SJSA1 (cell line): ENCODE data around the gene MAML3. TPM values are rescaled to one million over a fixed set of nuclear protein-coding genes. Genes with fewer than 3 reads are reported as not detected.

Experiments used
- DNase-seq, 2 experiments: peaks; one replicate each; pipeline ENCODE4 v3.0.0-alpha.2; 2015 to 2020; ENCODE audit warnings: low spot score in 2 of 2, low read depth in 1 of 2
- H3K27ac ChIP-seq: fragments of 250-450 bp; sonication (Bioruptor Pico); 2 replicates; pipeline ENCODE4 v1.5.1; 2020; ENCODE audit warnings: mild to moderate bottlenecking, moderate library complexity
- H3K27me3 ChIP-seq: fragments of 250-450 bp; sonication (Bioruptor Pico); replicated peaks from 2 replicates; pipeline ENCODE4 v1.5.1; 2020; ENCODE audit warnings: mild to moderate bottlenecking, moderate library complexity
- H3K36me3 ChIP-seq: fragments of 250-450 bp; sonication (Bioruptor Pico); 2 replicates; pipeline ENCODE4 v1.5.1; 2020; ENCODE audit warnings: mild to moderate bottlenecking
- H3K4me1 ChIP-seq: fragments of 250-450 bp; sonication (Bioruptor Pico); replicated peaks from 2 replicates; pipeline ENCODE4 v1.6.1; 2021; ENCODE audit warnings: mild to moderate bottlenecking
- H3K4me3 ChIP-seq: fragments of 250-450 bp; sonication (Bioruptor Pico); 2 replicates; pipeline ENCODE4 v1.5.1; 2020; ENCODE audit warnings: mild to moderate bottlenecking
- H3K9me3 ChIP-seq: fragments of 250-450 bp; sonication (Bioruptor Pico); replicated peaks from 2 replicates; pipeline ENCODE4 v1.5.1; 2020; ENCODE audit warnings: mild to moderate bottlenecking
- total RNA-seq: library from RNA; depleted of rRNA; stranded (reverse); fragments of >200 nt; shearing (Covaris generic); gene quantifications from 2 replicates; pipeline ENCODE4 v1.2.3, GENCODE V29; 2014

MAML3 gene
- total RNA-seq, 1 experiment from 2014 or later = 1.8 TPM

GRCh38 chr4:140150886-140151698, 2.9 kb downstream of the MAML3 start:
- DNase-seq = peak; percentile 92 to 96
- Histone ChIP-seq H3K9me3 (no peaks in the 10 kb centered on the region), H3K4me1 (no peaks in the 10 kb centered on the region), H3K4me3 (peak overlapping the region; percentile 63), H3K27ac (peak overlapping the region; percentile 91), H3K36me3 (no peaks in the 10 kb centered on the region), H3K27me3 (no peaks in the 10 kb centered on the region)

DNA sequence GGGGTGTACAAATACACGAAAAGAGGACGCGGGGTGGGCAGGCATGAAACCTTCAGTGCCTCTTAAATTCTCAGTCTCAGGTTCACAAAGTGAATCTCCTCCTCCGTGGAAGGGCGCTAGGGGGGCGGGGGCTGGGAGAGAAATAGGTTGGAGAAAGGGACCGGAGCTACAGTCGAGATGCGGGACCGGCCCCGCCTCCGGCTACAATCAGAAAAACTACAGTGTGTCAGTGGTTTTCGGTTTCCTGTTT, 3.4 kb downstream of the MAML3 start:
- Histone ChIP-seq H3K27ac (peak overlapping the region; percentile 91), H3K36me3 (no peaks in the 10 kb centered on the region), H3K4me3 (peak overlapping the region; percentile 63), H3K9me3 (no peaks in the 10 kb centered on the region), H3K27me3 (no peaks in the 10 kb centered on the region), H3K4me1 (no peaks in the 10 kb centered on the region)
- DNase-seq = peak in 1 of 2 experiments; percentile 81

DNA sequence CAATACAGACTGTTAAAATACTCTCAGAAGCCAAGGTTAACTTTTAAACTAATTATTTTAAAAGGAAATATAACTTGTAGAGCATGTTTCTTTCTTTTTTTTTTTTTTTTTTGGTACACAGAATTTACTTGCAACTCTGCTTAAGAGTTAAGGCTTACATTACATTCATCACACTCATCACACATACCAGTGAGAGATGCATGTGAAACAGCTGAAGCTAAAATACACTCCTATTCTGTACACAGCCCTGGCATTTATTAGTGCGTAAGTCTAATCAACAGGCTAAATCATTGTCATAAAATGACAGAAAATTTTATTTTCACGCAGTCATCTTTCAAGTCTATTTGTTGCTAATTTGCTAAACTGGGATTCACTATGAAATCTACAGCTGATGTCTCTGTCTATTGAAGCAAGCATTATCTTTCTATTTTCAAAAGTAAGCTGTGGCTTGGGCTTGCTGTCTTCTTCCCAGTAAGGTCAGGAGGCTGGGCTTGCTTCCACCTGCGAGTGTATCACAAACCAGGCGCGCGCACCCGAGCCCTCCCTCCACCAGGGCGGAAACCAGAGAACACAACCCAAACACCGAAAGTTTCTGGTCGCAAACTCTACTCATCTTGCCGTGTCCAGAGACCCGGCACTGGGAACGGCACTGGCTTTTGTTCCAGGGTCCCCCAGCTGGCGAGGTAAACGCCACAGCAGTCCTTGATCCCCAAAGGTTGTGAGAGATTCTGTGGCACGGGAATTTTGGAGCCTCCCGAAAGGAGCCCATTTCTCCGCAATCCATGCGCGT, 3.9 kb downstream of the MAML3 start:
- H3K27ac ChIP-seq = peak overlapping the region; percentile 91
- no peaks in the 10 kb centered on the region for H3K4me1 ChIP-seq
- H3K27me3 ChIP-seq = no peaks in the 10 kb centered on the region
- DNase-seq = peak in 1 of 2 experiments; percentile 57
- H3K9me3 ChIP-seq = no peaks in the 10 kb centered on the region
- H3K4me3 ChIP-seq = peak overlapping the region; percentile 63
- H3K36me3 ChIP-seq = no peaks in the 10 kb centered on the region

DNA sequence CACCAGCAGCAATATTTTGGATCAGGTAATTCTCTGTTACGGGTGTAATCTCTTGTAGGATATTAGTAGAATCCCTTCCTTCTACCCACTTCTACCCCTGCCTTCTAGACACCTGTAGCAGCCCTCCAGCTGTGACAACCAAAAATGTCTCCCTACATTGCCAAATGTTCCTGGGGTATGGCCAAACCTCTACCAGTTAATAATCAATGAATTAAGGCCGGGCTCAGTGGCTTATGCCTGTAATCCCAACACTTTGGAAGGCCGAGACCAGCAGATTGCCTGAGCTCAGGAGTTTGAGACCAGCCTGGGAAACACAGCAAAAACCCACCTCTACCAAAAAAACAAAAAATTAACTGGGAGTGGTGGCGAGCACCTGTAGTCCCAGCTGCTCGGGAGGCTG, 9.9 kb downstream of the MAML3 start:
- Histone ChIP-seq H3K27ac (no peak overlapping the region), H3K27me3 (no peaks in the 10 kb centered on the region), H3K9me3 (no peaks in the 10 kb centered on the region), H3K4me1 (no peaks in the 10 kb centered on the region), H3K36me3 (no peaks in the 10 kb centered on the region), H3K4me3 (no peak overlapping the region)
- DNase-seq = no peak

GRCh38 chr4:140141210-140141835, 12.7 kb downstream of the MAML3 start:
- Histone ChIP-seq H3K4me3 (no peak overlapping the region), H3K27me3 (no peaks in the 10 kb centered on the region), H3K9me3 (no peaks in the 10 kb centered on the region), H3K36me3 (no peaks in the 10 kb centered on the region), H3K27ac (no peak overlapping the region), H3K4me1 (peaks cover 23% of the 10 kb centered on the region)
- no peak for DNase-seq

- Histone ChIP-seq H3K36me3 (no peaks in the 10 kb centered on the region), H3K4me3 (no peak overlapping the region), H3K9me3 (no peaks in the 10 kb centered on the region), H3K27me3 (no peaks in the 10 kb centered on the region), H3K4me1 (peaks cover 30% of the 10 kb centered on the region), H3K27ac (no peak overlapping the region)
- DNase-seq = no peak
These were observed 13.4 kb downstream of the MAML3 start for GRCh38 chr4:140140566-140140965.

DNA sequence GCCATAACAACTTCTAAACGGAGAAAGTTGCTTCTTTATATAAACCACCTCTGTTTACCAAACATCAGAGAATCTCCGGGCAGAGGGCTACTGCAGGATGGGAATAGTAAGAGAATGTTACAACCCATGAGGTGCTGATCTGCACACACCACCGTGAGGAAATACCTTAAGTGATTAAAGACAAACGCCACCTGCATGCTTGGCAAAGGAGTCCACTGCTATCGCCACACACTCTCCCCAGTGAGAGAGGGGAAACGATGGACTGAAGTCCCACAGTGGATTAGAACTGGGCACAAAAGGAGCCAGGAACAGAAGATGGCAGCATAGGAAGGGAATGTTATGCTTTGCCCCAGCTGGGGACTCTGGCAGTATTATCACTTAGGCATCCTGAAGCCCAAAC, 15.6 kb downstream of the MAML3 start:
- Histone ChIP-seq H3K4me3 (no peak overlapping the region), H3K4me1 (peaks cover 50% of the 10 kb centered on the region), H3K27me3 (no peaks in the 10 kb centered on the region), H3K27ac (peak overlapping the region; percentile 0; the same call in 1 of the 2 replicates), H3K9me3 (no peaks in the 10 kb centered on the region), H3K36me3 (no peaks in the 10 kb centered on the region)
- no peak for DNase-seq

DNA sequence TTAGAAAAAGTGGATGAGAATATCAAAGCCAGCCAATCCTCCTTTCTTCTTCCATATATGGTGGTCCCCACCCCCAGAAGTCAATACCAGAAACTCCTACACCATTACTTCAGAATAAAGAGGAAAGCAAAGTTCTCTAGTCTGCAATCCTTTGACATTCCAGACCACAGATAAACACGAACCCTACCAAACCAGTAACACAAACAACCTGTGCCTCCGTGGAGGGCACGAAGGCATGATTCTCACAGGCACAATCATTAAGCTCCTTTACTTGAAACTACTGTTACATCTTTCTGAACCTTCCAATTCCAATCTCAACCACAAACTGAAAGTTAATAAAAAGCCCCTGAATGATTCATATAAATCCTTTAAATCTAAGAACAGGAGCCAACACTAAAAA, 16.3 kb downstream of the MAML3 start:
- Histone ChIP-seq H3K36me3 (no peaks in the 10 kb centered on the region), H3K9me3 (no peaks in the 10 kb centered on the region), H3K27ac (peak overlapping the region; percentile 0; the same call in 1 of the 2 replicates), H3K4me1 (peaks cover 54% of the 10 kb centered on the region), H3K4me3 (no peak overlapping the region), H3K27me3 (no peaks in the 10 kb centered on the region)
- peak in 1 of 2 experiments; percentile 65 for DNase-seq

- DNase-seq = peak in 1 of 2 experiments; percentile 29
- no peak overlapping the region for H3K4me3 ChIP-seq
- H3K27me3 ChIP-seq = no peaks in the 10 kb centered on the region
- no peaks in the 10 kb centered on the region for H3K9me3 ChIP-seq
- no peaks in the 10 kb centered on the region for H3K36me3 ChIP-seq
- H3K27ac ChIP-seq = no peak overlapping the region
- peaks cover 54% of the 10 kb centered on the region for H3K4me1 ChIP-seq
These were observed 17.5 kb downstream of the MAML3 start for GRCh38 chr4:140136509-140136908.

DNA sequence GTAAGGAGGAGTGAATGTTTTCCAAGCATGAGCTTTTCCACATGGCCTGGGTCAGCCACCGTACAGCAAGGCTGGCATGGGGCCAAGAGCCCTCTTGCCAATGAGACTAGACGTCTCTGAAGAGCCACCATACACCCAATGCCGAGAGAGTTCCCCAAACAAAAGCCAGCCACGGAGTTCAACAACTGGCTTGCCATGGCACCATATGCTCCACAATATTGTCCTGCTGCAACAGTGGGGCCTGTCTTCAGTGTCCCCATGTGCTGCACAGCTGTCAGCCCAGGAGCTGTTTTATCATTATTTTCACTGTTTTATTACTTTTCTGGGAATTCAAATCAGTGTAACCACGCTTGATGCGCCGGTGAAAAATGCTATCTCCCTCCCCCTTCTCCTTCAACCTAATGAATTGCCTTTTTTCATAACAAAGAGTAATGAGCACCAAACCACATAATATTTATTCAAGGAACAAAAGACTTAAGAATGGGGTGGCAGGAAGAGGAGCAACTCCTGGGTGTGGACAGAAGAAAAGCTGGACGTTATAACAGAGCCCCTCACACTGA, 18.4 kb downstream of the MAML3 start:
- H3K27ac ChIP-seq = no peak overlapping the region
- peak in 1 of 2 experiments; percentile 45 for DNase-seq
- H3K36me3 ChIP-seq = no peaks in the 10 kb centered on the region

DNA sequence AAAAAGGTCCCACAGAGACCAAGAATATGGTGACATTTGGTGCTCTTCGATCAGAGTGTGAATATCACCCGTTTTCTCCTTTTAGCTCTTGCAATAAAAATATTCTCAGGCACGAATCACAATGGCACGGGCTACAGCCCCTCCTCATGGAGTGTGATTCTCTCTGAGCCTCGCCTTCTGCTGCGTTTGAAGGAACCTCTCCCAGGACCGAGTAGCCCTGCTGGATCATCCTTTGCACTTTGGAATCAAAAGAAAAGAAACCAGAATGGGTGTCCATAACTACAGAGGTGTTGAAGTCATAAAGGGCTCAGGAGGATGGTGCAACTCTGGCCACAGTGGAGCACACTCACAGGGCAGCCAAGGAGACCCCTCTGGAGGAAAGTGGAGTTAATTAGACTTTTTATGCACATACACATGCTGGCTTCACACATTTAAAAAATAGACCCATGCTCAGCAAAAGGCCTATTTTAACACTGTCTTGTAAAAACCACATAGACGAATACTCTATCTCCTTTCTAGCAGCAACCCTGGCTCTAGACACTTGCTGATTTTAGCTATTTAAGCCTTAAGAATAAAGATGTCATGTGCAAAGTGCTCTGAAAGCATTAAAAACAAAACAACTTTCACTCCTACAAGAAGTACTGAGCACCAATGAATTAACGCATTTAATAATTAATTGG, 19.1 kb downstream of the MAML3 start:
- Histone ChIP-seq H3K9me3 (no peaks in the 10 kb centered on the region), H3K4me3 (no peak overlapping the region), H3K27me3 (no peaks in the 10 kb centered on the region), H3K27ac (no peak overlapping the region), H3K36me3 (no peaks in the 10 kb centered on the region), H3K4me1 (peaks cover 57% of the 10 kb centered on the region)
- DNase-seq = no peak

More for the DNA sequence above, 18.4 kb downstream of the MAML3 start:
- Histone ChIP-seq H3K4me1 (peaks cover 54% of the 10 kb centered on the region), H3K27me3 (no peaks in the 10 kb centered on the region), H3K4me3 (no peak overlapping the region), H3K9me3 (no peaks in the 10 kb centered on the region)

- Histone ChIP-seq H3K4me3 (no peak overlapping the region), H3K36me3 (no peaks in the 10 kb centered on the region), H3K9me3 (no peaks in the 10 kb centered on the region), H3K27me3 (no peaks in the 10 kb centered on the region), H3K27ac (no peak overlapping the region), H3K4me1 (peaks cover 57% of the 10 kb centered on the region)
- DNase-seq = no peak
These were observed 20.4 kb downstream of the MAML3 start for GRCh38 chr4:140133576-140133975.

DNA sequence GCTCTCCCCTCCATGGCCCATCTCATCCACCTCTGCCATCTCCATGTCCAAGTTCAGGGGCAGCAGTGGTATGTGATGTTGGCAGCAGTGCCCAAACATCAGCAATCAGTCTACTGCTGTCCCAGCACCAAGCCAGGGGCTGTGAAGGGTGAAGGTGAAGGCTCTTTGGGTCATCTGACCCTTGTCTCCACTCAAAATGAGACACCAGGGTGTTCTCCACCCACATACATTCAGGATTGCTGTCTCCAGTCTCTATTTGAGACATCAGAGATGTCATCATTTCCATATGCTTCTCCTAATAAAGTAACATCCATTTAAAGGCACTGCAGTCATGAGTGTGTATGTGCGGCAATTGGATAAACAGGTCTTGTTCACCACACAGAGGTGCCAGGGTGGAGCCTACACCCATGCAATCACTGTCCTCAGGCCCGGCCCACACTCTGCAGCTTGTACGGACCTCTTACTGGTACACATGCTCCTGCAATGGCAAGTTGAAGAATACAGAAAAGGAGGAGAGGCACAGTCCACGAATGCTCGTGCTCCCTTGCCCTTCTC, 22.2 kb downstream of the MAML3 start:
- Histone ChIP-seq H3K4me3 (no peak overlapping the region), H3K4me1 (peaks cover 38% of the 10 kb centered on the region), H3K36me3 (no peaks in the 10 kb centered on the region), H3K9me3 (no peaks in the 10 kb centered on the region), H3K27me3 (no peaks in the 10 kb centered on the region), H3K27ac (no peak overlapping the region)
- DNase-seq = no peak
